ENCODE results near the gene RELA. TPM values are rescaled to one million over a fixed set of nuclear protein-coding genes. Genes with fewer than 3 reads are reported as not detected.
"Not testable (repeated sequence)": the region's sequence is repeated elsewhere in the genome, so short reads cannot be mapped to it uniquely, and the experiment has no call there.

RELA gene
- total RNA-seq, 4 donors from 2014 or later: 61.9 to 73.5 (median 67.5) TPM

DNA sequence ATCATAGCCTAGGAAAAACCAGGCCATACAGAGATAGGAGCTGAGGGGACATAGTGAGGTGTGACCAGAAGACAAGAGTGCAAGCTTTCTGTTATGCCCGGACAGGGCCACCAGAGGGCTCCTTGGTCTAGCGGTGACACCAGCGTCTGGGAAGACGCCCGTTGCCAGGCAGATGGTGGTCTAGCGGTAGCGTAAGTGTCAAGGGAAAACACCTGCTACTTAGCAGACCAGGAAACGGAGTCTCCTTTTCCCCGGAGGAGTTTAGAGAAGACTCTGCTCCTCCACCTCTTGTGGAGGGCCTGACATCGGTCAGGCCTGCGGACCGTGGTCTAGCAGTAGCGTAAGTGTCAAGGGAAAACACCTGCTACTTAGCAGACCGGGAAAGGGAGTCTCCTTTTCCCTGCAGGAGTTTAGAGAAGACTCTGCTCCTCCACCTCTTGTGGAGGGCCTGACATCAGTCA is 43.6 kb upstream of the RELA start:
- peak; percentile 60 to 94 for DNase-seq (ENCODE audit: low spot score in 2 of 2)
- intact Hi-C loops (cut with DNase I; ENCODE audit: low total_unique reads): loop anchor here (5.0 to 10.0 kb wide), 2 partner anchors 111 to 278 kb away; no protein-coding TSS in a partner anchor

DNA sequence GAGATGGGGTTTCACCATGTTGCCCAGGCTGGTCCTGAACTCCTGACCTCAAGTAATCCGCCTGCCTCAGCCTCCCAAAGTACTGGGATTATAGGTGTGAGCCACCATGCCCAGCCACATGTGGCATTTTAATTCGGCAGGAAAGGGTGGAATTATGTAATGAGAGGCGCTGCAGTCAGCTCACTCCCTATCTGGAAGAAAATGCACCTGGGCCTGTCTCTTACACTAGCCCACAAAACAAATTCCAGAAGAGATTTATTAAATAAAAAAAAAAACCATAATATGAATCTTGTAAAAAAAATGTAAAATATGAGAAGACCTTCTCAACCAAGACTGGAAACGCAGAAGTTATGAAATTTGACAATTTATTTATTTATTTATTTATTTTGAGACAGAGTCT is 41.1 kb upstream of the RELA start:
- TF ChIP-seq POLR2A (IDR thresholded peaks at IDR 0.05): no peak
- TF ChIP-seq, protein P1, sequence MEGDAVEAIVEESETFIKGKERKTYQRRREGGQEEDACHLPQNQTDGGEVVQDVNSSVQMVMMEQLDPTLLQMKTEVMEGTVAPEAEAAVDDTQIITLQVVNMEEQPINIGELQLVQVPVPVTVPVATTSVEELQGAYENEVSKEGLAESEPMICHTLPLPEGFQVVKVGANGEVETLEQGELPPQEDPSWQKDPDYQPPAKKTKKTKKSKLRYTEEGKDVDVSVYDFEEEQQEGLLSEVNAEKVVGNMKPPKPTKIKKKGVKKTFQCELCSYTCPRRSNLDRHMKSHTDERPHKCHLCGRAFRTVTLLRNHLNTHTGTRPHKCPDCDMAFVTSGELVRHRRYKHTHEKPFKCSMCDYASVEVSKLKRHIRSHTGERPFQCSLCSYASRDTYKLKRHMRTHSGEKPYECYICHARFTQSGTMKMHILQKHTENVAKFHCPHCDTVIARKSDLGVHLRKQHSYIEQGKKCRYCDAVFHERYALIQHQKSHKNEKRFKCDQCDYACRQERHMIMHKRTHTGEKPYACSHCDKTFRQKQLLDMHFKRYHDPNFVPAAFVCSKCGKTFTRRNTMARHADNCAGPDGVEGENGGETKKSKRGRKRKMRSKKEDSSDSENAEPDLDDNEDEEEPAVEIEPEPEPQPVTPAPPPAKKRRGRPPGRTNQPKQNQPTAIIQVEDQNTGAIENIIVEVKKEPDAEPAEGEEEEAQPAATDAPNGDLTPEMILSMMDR (IDR thresholded peaks at IDR 0.05): no peak
- 63 to 77% methylated on average over 4 of the region's 4 CpGs for WGBS, 2 donors
- intact Hi-C loops (cut with DNase I; ENCODE audit: low total_unique reads): loop anchor here (10.0 kb wide), 1 partner anchor 281 kb away; no protein-coding TSS in a partner anchor
- DNase-seq (ENCODE audit: low spot score in 2 of 2): no peak
- no peak overlapping the region for H3K4me3 ChIP-seq (ENCODE audit: low read depth, poor library complexity, severe bottlenecking)

More for the DNA sequence above, 43.6 kb upstream of the RELA start:
- TF ChIP-seq, protein P1 (IDR thresholded peaks at IDR 0.05): peak in 1 of 3 donors; percentile 60
- 15 to 16% methylated on average over 14 of the region's 14 CpGs for WGBS, 2 donors
- not testable (repeated sequence) for H3K4me3 ChIP-seq (ENCODE audit: low read depth, poor library complexity, severe bottlenecking)

DNA sequence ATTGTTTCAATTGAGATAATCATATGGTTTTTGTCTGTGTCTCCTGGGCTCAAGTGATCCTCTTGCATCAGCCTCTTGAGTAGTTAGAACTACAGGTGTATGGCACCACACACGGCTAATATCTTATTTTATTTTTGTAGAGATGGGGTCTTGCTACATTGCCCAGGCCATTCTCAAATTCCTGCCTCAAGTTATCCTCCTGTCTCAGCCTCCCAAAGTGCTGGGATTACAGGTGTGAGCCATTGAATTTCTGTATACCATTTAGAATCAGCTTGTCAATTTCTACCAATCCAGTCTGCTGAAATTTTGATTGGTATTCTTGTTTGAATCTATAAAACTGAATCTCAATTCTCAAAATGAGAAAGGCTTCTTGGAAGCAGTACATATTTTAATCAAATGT is 39.0 kb upstream of the RELA start:
- TF ChIP-seq, protein P1 (IDR thresholded peaks at IDR 0.05): no peak
- TF ChIP-seq POLR2A (IDR thresholded peaks at IDR 0.05): no peak
- DNase-seq (ENCODE audit: low spot score in 2 of 2): no peak
- WGBS, 2 donors: 86 to 90% methylated on average over 1 of the region's 1 CpG
- no peak overlapping the region for H3K4me3 ChIP-seq (ENCODE audit: low read depth, poor library complexity, severe bottlenecking)
- intact Hi-C loops (cut with DNase I; ENCODE audit: low total_unique reads): loop anchor here (10.0 kb wide), 1 partner anchor 283 kb away; no protein-coding TSS in a partner anchor

DNA sequence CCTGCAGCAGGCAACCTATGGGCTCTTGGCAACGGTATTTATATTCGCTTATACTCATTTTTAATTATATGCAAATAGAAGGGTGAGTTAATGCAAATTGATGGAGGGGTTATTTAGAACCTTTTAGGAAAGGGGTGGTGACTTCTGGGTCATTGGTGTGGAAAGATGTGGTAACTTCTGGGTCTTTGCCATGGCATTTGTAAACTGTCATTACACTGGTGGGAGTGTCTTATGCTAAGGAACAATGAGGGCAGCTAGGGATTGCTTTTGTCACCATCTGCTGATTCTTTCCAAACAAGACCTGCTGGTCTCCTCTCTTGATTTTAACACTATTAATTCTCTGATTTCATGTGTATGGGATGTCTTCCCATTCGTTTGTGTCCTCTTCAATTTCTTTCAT is 37.7 kb upstream of the RELA start:
- intact Hi-C loops (cut with DNase I; ENCODE audit: low total_unique reads): loop anchor here (10.0 kb wide), 1 partner anchor 284 kb away; no protein-coding TSS in a partner anchor
- 78 to 80% methylated on average over 3 of the region's 3 CpGs for WGBS, 2 donors
- DNase-seq (ENCODE audit: low spot score in 2 of 2): no peak
- TF ChIP-seq POLR2A (IDR thresholded peaks at IDR 0.05): no peak
- TF ChIP-seq, protein P1 (IDR thresholded peaks at IDR 0.05): no peak
- no peak overlapping the region for H3K4me3 ChIP-seq (ENCODE audit: low read depth, poor library complexity, severe bottlenecking)

DNA sequence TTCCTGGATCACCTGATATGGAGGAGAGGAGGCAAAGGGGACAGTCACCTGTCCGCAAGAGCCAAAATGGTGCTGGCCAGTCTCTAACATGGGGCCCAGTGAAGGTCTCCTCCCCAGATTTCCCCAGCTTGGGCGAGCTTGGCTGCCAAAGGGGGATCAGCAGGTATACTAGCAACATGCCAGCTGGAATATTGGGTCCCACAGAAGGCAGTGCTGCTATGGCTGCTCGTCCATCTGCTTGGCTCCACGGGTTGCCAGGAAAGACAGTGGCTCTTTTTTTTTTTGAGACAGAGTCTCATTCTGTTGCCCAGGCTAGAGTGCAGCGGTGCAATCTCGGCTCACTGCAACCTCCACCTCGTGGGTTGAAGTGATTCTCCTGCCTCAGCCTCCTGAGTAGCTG is 36.6 kb upstream of the RELA start:
- intact Hi-C loops (cut with DNase I; ENCODE audit: low total_unique reads): no loop called here
- DNase-seq (ENCODE audit: low spot score in 2 of 2): no peak
- WGBS, 2 donors: 74 to 88% methylated on average over 7 of the region's 7 CpGs
- no peak overlapping the region for H3K4me3 ChIP-seq (ENCODE audit: low read depth, poor library complexity, severe bottlenecking)
- TF ChIP-seq POLR2A (IDR thresholded peaks at IDR 0.05): no peak
- TF ChIP-seq, protein P1 (IDR thresholded peaks at IDR 0.05): no peak

DNA sequence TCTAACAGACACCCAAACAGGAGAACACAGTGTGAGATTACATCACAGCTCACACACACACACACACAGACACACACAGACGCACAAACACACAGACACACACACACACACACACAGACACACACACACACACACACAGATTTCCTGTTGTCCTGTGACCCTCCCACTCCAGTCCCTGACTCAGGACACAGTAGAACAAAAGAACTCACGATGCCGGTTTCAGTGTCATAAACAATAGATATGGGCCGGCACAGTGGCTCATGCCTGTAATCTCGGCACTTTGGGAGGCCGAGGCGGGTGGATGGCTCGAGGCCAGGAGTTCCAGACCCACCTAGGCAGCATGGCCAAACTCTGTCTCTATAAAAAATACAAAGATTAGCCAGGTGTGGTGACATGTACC is 35.5 kb upstream of the RELA start:
- intact Hi-C loops (cut with DNase I; ENCODE audit: low total_unique reads): no loop called here
- DNase-seq (ENCODE audit: low spot score in 2 of 2): no peak

More for the DNA sequence above, 35.5 kb upstream of the RELA start:
- H3K4me3 ChIP-seq (ENCODE audit: low read depth, poor library complexity, severe bottlenecking): no peak overlapping the region
- WGBS, 2 donors: 63 to 68% methylated on average over 8 of the region's 8 CpGs
- no peak for TF ChIP-seq POLR2A (IDR thresholded peaks at IDR 0.05)
- TF ChIP-seq, protein P1 (IDR thresholded peaks at IDR 0.05): no peak

Measured in lower leg skin (tissue), 4 donors.